MM.1S (cell line): Measurements from ENCODE around the gene TMEM134.

Source experiments
- CTCF ChIP-seq: fragments of 300-600 bp; sonication (generic); IDR thresholded peaks from 2 replicates; pipeline ENCODE4 v1.5.1; 2016; ENCODE audit warnings: antibody characterized with exemption, low read length, mixed read lengths
- EZH2 ChIP-seq: fragments of 300-600 bp; sonication (generic); optimal IDR thresholded peaks from 2 replicates; pipeline ENCODE3; 2017; ENCODE audit warnings: low read depth, mild to moderate bottlenecking, antibody characterized with exemption, low read length, mixed read lengths

- no peak for TF ChIP-seq CTCF
- no peak for TF ChIP-seq EZH2
Measured at GRCh38 chr11:67507242-67507863, 38.3 kb upstream of the TMEM134 start.
